Testis (tissue), 2 donors: Measurements from ENCODE around the gene ERLEC1.

ENCODE experiments used
- CTCF ChIP-seq, 3 experiments: fragments of 450-650 bp in 2 of 3; fragments of 200-600 bp in 1 of 3; sonication (generic) in 1 of 3; IDR thresholded peaks; one replicate each; pipeline ENCODE4 v1.5.1; 2016 to 2019; ENCODE audit warnings: antibody characterized with exemption in 3 of 3, mild to moderate bottlenecking in 2 of 3, moderate library complexity in 1 of 3
- POLR2A ChIP-seq: fragments of 450-650 bp; IDR thresholded peaks from one replicate; pipeline ENCODE4 v1.6.1; 2017; ENCODE audit warnings: antibody characterized with exemption, mild to moderate bottlenecking, moderate library complexity

DNA sequence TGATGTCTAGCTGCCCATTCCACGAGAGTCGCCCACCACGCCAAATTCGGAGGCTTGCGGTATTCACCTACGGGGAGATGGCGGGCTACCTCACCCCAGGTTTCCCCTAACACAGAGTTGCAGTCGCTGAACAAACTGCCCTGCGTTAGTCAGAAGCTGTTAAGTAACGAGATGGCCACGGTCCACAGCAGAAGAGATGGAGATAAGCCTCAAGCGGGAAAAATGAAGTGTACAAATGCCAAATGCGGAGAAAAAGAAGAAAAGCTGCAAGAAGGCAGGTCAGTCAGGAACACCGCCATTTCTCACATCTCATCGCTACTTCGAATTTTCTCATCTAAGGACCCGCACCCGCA lies 516 bp upstream of the ERLEC1 start:
- no peak for TF ChIP-seq CTCF (IDR thresholded peaks at IDR 0.05)
- no peak for TF ChIP-seq POLR2A
